Germinal center (tissue), 1 donor: ENCODE results near the gene RFC3.
"Not testable (repeated sequence)": the region's sequence is repeated elsewhere in the genome, so short reads cannot be mapped to it uniquely, and the experiment has no call there.

Experiments
- DNase-seq: peaks from one replicate; pipeline ENCODE4 v3.0.0; 2012; ENCODE audit warnings: mixed read lengths, low spot score

The RFC3 gene

DNA sequence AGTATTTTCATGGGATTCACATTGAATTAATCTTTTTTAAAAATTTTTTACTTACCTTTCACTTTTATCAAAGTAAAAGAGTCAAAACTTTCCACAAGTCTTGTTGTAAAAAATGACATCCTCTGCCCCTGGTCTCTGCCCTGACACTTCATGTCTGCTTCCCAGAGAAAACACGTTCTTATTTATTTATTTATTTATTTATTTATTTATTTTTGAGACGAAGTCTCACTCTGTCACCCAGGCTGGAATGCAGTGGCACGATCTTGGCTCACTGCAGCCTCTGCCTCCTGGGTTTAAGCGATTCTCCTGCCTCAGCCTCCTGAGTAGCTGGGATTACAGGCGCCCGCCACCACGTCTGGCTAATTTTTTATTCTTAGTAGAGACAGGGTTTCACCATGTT, 5.1 kb upstream of the RFC3 start:
- DNase-seq: not testable (repeated sequence)

DNA sequence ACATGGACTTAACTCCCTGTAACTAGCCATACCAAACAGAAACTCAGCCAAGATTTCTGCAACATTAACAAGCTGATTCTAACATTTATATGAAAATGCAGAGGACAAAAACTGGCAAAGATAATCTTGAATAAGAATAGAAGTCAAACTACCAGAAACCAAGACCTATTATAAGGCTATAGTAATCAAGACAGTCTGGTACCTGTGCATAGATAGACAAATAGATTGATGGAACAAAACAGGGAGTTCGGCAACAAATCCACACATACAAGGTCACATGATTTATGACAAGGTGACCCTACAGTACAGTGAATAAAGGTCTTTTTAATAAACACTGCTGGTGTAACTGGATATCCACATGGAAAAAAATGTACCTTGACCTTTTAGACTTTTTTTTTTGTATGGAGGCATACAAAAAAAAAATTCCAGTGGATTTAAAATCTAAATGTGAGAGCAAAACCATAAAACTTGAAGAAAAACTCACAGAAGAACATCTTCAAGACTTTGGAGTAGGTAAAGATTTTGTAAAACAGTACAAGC, 2.9 kb upstream of the RFC3 start:
- DNase-seq: no peak

DNA sequence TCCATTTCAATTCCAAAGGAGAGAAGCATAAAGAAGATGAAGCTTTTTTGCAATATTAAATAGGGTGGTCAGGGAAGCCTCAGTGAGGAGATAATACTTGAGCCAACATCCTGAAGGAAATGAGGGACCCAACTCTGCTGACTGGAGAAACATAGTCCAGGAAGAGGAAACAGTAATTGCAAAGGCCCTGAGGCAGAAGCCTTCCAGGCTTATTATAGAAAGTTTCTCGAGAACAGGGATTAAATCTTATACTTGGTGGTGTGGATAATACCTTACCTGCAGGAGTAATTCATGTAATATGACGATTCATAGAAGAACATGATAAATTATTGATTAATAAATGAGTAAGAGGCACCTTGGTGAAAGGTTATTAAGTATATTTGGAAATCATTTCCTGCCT, 1.0 kb upstream of the RFC3 start:
- no peak for DNase-seq

DNA sequence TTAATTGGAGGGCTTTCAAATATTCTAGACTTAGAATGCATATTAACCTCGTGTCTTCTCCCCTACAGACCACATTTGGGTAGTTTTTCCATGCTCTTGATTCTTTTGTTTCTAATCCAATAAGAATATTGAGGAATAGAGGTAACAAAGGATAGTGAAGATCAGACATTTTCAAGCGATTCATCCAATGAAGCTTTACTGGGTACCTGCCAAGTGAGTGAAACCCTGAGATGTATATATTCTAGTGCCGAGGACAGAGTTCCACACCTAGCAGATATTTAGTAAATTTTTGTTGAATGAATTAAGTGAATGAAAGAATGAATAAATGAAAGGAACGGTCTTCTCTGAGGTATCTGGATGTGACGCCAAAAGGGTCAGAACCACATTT, 442 bp upstream of the RFC3 start:
- DNase-seq: no peak

DNA sequence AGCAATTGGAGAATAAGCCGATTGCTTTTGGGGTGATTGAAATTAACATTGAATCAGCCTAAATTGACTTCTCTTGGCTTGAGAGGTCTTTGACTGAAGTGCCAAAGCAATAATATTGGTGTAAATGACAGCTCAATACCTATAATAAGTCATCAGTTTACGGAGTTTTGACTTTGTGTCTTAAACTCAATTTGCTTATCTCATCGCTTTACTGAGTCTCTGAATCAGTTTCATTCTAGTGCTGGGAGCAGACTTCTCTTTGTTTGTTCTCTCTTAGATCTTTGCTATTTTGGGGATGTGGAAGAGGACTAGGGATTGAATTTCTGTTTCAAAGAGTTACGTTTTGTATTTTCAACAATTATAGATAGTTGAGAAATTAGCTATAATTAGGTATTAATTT, 7.1 kb downstream of the RFC3 start:
- DNase-seq: no peak

DNA sequence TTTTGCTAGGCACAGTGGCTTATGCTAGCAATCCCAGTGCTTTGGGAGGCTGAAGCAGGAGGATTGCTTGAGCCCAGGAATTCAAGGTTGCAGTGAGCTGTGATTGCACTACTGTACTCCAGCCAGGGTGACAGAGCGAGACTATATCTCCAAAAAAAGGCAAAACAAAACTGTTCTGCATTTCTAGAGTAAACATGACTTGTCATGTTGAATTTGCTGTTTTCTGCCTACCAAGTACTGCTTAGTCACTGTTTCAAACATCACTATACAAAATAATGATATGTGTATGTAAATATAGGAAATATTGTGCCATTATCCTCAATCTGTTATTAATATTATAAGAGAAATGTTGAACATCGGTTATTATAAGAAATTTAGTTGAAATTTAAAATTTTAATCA, 9.2 kb downstream of the RFC3 start:
- DNase-seq: no peak

DNA sequence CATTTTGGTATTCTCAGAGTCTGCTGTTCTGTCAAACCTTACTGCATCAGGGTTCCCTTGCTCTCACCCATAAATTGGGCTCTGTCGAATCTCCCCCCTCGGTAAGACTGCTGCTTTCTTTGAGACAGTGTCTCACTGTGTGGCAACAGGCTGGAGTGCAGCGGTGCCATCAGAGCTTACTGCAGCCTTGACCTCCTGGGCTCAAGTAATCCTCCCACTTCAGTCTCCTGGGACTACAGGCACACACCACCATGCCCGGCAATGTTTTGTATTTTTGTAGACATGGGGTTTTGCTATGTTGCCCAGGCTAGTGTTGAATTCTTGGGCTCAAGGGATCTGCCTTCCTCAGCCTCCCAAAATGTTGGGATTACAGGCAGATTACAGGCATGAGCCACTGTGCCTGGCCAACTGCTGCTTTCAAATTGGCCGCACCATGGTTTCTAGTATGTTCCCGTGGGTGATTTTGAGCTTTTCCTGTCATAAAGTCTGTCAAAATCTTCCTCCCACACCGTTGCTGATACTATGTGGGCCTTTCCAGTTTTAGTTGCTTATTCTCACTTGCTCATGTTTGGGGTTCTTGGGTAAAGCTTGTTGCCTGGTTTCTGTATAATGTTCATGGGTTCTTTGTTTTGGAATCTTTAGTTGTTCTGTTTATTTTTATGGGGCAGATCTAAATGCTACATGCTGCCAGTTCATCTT, 10.6 kb downstream of the RFC3 start:
- no peak for DNase-seq

DNA sequence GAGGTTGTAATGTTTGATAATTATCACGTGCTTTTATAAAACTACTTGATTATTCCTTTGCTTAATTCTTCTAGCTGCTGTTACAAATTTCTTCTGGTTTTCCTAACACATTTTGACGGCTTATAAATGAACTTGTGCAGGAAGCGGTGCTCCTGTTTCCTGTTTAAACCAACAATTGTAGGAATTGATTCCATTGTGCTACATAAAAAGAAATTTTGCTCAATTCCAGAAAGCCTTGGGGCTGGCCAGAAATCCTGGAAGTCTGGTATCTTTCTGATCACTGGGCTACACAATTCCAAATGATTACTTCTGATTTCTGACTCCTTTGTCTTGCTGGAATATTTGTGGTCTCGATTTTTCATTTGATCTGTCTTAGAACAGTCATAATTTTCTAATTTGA, 14.9 kb downstream of the RFC3 start:
- DNase-seq: no peak

DNA sequence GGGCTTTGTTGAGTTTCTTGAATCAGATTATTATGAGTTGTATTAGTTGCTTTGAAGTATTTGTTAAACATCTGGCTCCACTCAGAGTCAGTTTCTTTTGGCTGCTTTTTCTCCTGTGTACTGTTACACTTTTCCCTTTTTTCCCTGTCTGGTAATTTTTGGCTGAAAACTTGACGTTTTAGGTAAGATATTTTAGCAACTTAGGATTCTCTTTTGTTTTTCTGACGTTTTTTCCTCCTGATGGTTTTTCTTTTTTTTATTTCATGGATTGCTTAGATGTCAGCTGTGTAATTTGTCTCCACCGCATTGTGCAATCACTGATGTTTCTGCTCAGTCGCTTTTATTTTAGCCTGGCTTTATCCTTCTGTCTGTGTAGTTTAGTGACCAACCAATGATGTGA, 20.7 kb downstream of the RFC3 start:
- DNase-seq: no peak

DNA sequence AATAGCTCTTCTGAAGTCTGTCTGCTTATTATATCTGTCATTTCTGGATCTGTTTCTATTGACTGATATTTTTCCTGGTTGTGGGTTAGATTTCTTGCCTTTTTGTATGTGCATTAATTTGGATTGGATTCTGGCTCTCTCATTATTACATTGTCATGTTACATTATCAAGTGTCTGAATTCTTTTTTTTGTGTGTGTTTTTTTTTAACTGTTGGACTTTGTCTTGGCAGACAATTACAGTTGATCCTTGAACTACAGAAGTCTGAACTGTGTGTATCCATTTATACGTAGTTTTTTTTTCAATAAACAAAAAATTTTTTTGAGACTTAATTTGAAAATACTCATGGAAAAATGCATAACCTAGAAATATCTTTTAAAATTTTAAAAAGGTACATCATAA, 22.5 kb downstream of the RFC3 start:
- DNase-seq: no peak

DNA sequence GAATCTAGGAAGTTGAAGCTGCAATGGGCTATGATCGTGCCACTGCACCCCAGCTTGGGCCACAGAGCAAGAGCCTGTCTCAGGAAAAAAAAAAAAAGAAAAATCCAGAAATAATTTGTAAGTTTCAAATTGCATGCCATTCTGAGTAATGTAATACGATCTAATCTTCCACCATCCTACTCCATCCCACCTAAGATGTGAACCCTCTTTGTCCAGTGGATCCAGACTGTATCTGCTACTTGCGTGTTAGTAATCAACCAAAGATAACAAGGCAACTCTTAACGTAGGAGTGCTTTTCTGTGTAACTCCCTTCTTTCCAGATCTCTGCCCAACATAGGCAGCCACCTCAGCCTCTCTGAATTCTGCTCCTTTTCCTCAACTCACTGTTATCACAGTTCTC, 24.3 kb downstream of the RFC3 start:
- no peak for DNase-seq

DNA sequence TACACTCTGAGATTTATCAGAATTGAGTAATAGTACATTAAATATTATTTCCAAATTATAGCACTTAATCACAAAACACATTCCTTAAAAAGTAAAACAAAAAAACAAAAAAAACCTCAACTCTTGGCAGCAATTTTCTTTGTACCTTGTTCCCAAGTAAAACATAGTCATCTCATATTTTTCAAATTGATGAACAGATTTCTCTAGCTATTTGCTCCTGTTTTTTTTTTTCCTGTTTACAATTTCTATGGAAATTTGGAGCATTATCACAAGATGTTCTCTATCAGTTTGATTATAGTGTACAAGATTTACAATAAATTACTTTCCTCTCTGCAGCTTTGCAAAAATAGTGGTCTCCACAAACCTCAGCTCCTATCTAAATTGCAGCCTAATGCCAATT, 25.0 kb downstream of the RFC3 start:
- DNase-seq: no peak

DNA sequence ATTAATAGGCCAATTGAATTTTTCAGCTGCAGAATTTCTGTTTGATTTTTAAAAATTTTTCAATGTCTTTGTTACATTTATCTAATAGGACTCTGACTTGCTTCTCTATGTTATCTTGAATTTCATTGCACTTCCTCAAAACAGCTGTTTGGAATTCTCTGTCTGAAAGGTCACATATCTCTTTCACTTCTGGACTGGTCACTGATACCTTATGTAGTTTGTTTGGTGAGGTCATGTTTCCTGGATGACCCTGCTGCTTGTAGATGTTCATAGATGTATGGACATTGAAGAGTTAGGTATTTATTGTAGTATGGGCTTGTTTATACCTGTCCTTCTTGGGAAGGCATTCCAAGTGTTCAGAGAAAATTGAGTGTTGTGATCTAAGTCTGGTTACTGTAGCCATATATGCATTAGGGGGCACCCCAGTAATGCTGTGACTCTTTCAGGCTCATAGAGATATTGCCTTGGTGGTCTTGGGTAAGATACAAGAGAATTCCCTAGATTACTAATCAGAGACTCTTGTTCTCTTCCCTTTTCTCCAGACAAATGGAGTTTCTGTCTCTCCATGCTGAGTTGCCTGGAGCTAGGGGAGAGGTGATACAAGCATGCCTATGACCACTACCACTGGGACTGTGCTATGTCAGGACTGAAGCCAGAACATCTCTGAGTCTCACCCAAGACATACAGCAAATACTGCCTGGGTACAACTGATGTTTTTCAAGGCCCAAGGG, 27.8 kb downstream of the RFC3 start:
- no peak for DNase-seq

DNA sequence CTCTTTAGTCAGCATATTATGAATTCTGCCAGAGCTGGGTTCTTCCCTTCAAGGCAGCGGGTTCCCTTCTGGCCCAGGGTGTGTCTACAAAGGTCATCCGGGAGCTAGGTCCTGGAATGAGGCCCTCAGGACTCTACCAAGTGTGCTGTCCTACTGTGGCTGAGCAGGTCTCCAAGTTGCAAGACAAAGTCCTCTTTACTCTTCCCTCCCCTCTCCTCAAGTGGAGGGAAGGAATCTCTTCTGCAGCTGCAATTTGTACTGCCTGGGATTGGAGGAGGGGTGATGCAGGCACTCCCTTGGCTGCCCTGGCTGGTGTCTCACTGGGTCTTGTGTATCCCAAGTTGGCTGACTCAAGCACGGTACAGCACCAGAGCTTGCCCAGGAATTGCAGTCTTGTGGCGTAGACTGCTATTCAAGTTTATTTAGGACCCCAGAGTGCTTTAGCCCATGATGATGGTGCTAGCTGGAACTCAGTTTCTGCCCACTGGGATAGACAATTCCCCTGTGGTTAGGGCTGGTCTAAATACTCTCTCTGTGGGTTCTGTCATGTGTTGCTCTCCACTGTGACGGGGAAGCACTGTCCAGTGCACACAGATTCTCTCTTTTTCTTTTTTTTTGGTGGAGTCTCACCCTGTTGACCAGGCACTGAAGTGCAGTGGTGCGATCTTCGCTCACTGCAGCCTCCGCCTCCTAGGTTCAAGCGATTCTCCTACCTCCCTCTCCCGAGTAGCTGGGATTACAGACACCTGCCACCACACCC, 28.5 kb downstream of the RFC3 start:
- no peak for DNase-seq

DNA sequence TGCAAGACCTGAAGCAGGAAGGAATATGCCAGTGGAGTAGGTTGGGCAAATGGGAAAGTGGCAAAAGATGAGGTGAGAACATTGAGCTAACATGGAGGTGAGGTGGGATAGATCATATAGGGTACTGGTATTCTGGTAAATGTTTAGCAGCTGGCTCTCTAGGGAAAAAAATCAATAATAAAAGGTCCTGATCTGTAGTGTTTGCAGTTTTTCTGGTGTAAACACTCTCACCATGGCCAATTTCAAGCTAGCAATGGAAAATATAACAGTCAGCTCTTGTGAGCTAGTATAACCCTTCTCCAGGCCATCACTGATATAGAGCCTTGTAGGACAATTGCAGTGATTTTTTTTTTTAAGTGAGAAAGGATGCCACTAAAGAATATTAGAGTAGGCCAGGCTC, 31.3 kb downstream of the RFC3 start:
- no peak for DNase-seq

DNA sequence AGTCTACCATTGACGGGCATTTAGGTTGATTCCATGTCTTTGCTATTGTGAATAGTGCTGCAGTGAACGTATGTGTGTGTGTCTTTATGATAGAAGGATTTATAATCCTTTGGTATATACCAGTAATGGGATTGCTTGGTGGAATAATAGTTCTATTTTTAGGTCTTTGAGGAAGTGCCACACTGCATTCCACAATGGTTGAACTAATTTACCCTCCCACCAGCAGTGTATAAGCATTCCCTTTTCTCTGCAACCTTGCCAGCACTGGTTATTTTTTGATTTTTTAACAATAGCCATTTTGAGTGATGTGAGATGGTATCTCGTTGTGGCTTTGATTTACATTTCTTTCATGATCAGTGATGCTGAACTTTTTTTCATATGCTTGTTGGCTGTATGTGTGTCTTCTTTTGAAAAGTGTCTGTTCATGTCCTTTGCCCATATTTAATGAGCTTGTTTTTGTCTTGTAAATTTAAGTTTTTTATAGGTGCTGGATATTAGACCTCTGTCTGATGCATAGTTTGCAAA, 37.5 kb downstream of the RFC3 start:
- DNase-seq: no peak

DNA sequence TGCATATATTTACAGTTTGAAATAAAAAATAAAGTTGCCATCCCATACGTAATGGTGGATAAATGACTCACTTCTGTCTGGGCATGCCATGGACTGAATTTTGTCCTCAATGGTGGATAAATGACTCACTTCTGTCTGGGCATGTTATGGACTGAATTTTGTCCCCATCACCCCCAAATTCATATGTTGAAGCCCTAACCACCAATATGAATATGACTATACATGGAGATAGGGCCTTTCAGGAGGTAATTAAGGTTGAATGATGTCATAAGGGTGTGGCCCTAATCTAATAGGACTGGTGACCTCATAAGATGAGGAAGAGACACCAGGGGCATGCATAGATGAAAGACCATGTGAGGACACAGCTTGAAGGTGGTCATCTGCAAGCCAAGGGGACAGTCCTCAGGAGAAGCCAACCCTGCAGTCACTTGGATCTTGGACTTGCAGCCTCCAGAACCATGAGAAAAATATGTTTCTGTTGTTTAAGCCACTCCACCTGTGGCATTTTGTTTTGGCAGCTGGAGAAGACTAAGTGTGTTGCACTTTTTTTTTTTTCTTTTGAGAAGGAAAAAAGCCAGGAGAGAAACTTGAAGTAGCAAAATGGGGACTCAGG, 41.8 kb downstream of the RFC3 start:
- no peak for DNase-seq

DNA sequence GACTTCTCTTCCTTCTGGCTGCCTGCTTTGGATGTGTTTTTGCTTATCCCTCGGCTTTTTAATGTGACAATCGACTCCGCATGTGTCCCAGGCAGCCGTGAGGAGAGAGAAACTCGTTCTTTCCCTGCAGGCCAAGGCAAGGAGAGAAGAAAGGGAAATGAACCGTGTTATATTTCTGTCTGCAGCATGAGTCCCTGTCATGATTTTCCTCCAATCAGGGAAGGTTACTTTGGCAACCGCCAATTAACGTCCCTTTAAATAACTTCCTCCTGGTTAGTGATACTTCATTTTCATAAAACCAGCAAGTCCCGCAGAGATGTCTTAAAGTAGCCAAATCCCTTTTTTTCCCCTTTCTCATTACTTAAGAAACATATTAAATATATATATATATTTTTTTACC, 42.6 kb downstream of the RFC3 start:
- DNase-seq: no peak

DNA sequence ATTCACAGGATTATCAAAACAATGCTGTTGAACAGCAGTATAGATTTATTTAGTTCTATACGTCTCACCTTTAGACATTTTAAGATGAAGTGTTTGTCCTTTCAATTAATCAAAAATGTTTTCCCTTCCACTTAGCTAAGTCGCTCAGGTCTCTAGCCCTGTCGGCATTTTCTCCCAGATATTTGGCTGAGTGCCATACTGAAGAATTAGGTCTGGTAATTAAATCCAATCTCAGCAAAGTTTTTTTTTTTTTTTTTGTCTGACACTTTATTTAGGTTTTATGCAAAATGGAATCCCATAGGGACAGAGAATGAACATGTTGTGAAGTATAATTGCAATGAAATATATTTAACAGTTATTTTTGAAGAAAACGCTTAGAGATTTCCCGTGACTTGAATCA, 44.1 kb downstream of the RFC3 start:
- no peak for DNase-seq

DNA sequence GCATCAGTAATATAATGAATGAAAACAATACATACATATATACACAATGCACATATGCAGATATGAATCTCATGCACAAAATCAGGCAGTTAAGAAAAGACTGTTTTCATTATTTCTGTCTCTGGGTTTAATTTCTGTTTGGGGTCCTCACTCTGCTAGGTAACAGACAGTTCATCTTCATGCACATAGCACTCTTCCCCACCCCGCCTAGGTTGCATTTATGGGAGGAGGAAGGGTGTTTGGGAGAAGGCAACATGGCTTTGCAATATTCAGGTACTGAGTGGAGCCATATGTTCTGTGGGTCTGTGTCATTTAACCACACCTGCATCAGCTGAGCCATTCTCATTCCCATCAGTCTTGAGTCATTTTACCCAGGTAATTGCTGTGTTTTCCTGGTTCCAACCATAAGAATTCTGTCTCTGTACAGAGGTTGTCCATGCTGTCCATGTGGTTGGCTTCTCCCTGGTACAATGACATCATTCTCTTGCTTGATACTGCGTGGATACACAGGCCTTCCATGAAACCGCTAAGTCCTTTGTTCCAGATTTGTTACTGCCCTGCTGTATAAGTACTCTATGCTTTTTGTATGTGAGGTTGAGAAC, 45.3 kb downstream of the RFC3 start:
- no peak for DNase-seq

DNA sequence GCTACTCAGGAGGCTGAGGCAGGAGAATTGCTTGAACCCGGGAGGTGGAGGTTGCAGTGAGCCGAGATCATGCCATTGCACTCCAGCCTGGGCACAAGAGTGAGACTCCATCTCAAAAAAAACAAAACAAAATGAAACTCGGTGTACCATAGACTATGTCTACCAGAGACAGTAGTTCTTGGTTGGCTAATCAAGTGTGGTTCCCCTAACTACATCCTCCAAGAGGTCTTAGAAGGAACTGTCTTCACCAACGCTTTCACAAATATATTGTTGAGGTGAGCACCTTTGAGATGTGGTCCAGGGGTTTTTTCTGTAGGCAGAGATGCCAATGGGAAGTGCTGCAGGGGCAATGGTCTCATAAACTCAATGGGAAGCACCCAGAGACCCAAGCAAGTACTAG, 48.0 kb downstream of the RFC3 start:
- DNase-seq: peak; percentile 64

DNA sequence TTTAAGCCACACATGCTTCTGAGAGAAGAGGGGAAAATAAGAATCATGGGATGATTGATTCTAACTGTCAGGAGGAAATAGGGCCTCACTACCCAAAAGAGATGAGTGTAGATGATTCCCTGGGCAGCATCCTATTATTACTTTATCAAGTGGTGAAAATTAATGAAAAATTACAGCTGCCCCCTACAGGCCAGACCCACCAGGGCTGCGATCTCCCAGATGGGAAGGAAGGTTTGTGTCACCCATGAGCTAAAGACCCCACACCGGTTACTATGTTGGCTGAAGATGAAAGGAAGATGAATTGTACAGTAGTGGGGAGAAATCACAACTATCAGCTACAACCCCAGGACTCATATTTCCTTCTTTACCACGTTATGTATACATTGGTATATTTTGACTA, 49.5 kb downstream of the RFC3 start:
- no peak for DNase-seq
